ENCODE data around the gene LMX1B.

The LMX1B gene

DNA sequence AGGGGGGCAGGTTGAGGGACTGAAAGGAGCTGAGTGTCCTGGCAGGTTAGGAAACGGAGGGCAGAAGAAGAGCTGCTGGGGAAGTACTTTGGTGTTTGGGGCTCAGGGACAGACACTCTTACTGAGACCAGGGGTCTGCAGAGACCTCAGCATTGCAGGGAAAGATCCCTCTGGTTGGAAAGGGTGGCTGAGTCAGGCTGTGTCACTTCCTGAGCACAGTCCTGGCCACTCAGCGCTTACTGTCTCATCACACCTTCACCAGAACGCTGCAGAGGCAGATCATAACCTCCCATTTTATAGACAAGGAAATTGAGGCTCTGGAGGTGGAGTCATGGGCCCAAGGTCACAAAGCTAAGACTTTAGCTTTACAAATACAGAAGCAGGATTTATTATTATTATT, 54.3 kb downstream of the LMX1B start:
- H3K4me3 ChIP-seq = no peak overlapping the region
- DNase-seq = no peak
- peaks cover 0 to 39% (median 9%) of the 10 kb centered on the region in 4 donors for H3K4me1 ChIP-seq
- H3K27ac ChIP-seq = no peak overlapping the region
- intact Hi-C loops (cut with DNase I; ENCODE audit: low total_unique reads) = no loop called here
- H3K36me3 ChIP-seq = no peaks in the 10 kb centered on the region
- H3K9me3 ChIP-seq = no peaks in the 10 kb centered on the region
- peaks cover 0 to 84% of the 10 kb centered on the region in 2 donors for H3K27me3 ChIP-seq
- no peak for TF ChIP-seq CTCF (IDR thresholded peaks at IDR 0.05)

GRCh38 chr9:126669108-126669507, 55.4 kb downstream of the LMX1B start:
- TF ChIP-seq CTCF (IDR thresholded peaks at IDR 0.05) = no peak
- peaks cover 0 to 88% of the 10 kb centered on the region in 2 donors for H3K27me3 ChIP-seq
- intact Hi-C loops (cut with DNase I; ENCODE audit: low total_unique reads) = no loop called here

DNA sequence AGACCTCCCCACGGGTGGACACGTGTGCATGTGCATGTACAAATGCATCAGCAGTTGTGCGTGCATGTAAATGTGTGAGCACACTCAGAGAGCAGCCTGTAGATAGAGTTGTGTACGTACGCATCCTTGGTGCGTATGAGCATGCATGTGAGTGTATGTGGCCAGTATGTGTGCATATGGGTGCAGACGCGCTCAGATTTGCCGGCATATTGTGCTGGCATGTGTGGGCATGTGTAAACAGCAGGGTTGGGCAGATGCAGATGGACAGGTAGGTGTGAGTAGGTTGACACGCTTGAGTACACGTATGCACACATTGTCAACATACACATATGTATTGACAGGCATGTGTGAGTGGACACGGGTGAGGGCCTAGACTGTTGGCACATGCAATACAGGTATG, 56.5 kb downstream of the LMX1B start:
- Histone ChIP-seq H3K4me3 (no peak overlapping the region), H3K9me3 (no peaks in the 10 kb centered on the region), H3K27ac (no peak overlapping the region), H3K4me1 (peaks cover 0 to 35% (median under 1%) of the 10 kb centered on the region in 4 donors), H3K27me3 (peaks cover 0 to 87% of the 10 kb centered on the region in 2 donors), H3K36me3 (no peaks in the 10 kb centered on the region)
- DNase-seq = no peak
- TF ChIP-seq CTCF (IDR thresholded peaks at IDR 0.05) = no peak
- intact Hi-C loops (cut with DNase I; ENCODE audit: low total_unique reads) = loop anchor here (5.0 kb wide), 1 partner anchor 72 kb away; no protein-coding TSS in a partner anchor

More at GRCh38 chr9:126669108-126669507, 55.4 kb downstream of the LMX1B start:
- Histone ChIP-seq H3K27ac (no peak overlapping the region), H3K9me3 (no peaks in the 10 kb centered on the region), H3K4me3 (no peak overlapping the region), H3K4me1 (peaks cover 0 to 40% (median 4%) of the 10 kb centered on the region in 4 donors), H3K36me3 (no peaks in the 10 kb centered on the region)
- DNase-seq = no peak

GRCh38 chr9:126671381-126671831, 57.7 kb downstream of the LMX1B start:
- intact Hi-C loops (cut with DNase I; ENCODE audit: low total_unique reads) = loop anchor here (5.0 kb wide), 1 partner anchor 71 kb away; no protein-coding TSS in a partner anchor
- Histone ChIP-seq H3K4me3 (no peak overlapping the region), H3K36me3 (no peaks in the 10 kb centered on the region), H3K9me3 (no peaks in the 10 kb centered on the region), H3K4me1 (peaks cover 0 to 30% (median 0%) of the 10 kb centered on the region in 4 donors), H3K27ac (no peak overlapping the region), H3K27me3 (peaks cover 0 to 83% of the 10 kb centered on the region in 2 donors)
- TF ChIP-seq CTCF (IDR thresholded peaks at IDR 0.05) = no peak
- DNase-seq = no peak

DNA sequence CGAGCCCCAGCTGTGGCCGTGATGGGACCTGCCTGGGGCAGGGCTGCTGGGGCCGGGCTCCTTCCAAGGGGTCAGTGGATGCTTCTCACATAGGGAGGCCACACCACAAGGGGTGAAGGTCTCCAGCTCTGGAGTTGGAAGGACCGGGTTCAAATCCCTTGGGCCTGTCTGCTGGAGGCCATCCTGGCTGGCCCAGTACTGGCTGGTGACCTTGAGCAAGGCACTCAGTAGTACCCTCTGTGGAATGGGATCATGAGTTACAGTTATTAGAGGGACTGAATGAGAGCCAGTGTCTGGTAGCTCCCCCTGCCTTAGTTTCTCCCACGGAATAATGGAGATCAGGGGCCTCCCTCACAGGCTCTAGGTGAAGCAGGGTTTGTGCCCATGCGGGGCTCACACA, 58.3 kb downstream of the LMX1B start:
- Histone ChIP-seq H3K9me3 (no peaks in the 10 kb centered on the region), H3K27ac (no peak overlapping the region), H3K27me3 (peaks cover 0 to 89% of the 10 kb centered on the region in 2 donors), H3K36me3 (no peaks in the 10 kb centered on the region), H3K4me1 (peaks cover 0 to 32% (median 0%) of the 10 kb centered on the region in 4 donors), H3K4me3 (no peak overlapping the region)
- TF ChIP-seq CTCF (IDR thresholded peaks at IDR 0.05) = no peak
- no peak for DNase-seq
- intact Hi-C loops (cut with DNase I; ENCODE audit: low total_unique reads) = loop anchor here (5.0 kb wide), 1 partner anchor 70 kb away; no protein-coding TSS in a partner anchor
